ENCODE results near the gene GPR37L1.

Gene GPR37L1

DNA sequence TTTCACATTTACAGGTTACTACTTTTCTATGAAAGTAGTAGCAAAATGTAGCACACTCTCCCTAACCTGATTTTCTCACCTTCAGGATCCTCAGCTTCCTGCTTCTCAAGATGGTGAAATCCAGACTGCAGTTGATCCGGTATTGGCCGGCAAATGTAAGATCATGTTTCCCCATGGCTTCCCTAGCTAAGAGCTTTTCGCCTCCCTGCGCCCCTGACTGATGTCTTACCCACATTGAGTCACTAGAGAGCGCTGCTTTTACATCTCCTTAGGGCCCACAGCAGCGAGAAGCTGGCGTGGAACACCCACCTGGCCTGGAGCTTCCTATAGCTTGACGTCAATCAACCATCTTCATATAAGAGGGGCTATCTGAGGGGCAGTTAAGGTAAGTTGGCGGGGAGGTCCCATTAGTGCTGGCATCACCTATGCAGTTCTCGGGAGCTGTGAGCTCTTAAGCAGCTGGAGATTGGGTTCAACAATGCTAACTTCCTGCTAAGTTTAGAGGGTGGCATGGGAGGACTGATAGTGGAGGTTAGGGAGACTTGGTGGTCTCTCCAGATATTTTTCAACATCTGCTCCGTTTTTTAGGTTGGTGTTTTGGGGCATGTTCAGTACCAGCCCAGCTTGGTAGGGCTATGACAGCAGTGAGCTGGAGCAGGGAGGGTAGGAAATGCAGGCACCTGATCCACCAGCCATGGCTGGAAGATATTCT, 32.2 kb downstream of the GPR37L1 start:
- H3K4me3 ChIP-seq (ENCODE audit: insufficient read depth in 1 of 2, low read depth in 1 of 2, low read length in 2 of 2) = no peak overlapping the region
- H2BK5ac ChIP-seq (ENCODE audit: low read depth, low read length, poor library complexity, severe bottlenecking) = no peak overlapping the region
- no peak overlapping the region for H2BK15ac ChIP-seq (ENCODE audit: low read depth, poor library complexity, severe bottlenecking)
- peaks cover 8% of the 10 kb centered on the region for H3K4me1 ChIP-seq (ENCODE audit: control insufficient read depth, insufficient read depth, low read depth, low read length)
- H4K91ac ChIP-seq (ENCODE audit: low read length) = no peak overlapping the region
- peak overlapping the region; percentile 31 for H3K9ac ChIP-seq (ENCODE audit: low read length)
- H2BK120ac ChIP-seq (ENCODE audit: low read depth, low read length) = no peak overlapping the region
- H4K8ac ChIP-seq (ENCODE audit: low read length) = no peak overlapping the region
- no peak overlapping the region for H3K4ac ChIP-seq (ENCODE audit: low read depth in 1 of 2, low read length in 2 of 2)
- DNase-seq = peak; percentile 73
- no peak overlapping the region for H3K14ac ChIP-seq (ENCODE audit: low read length in 2 of 2)
- no peak overlapping the region for H3K27ac ChIP-seq (ENCODE audit: low read length, poor library complexity, severe bottlenecking)
- no peaks in the 10 kb centered on the region for H3K9me3 ChIP-seq (ENCODE audit: control insufficient read depth, low read length)
- H3K79me1 ChIP-seq (replicated peaks; ENCODE audit: low read length, poor library complexity, severe bottlenecking) = no peaks in the 10 kb centered on the region
- H3K4me2 ChIP-seq (ENCODE audit: low read length, poor library complexity, severe bottlenecking) = no peak overlapping the region
- H2BK12ac ChIP-seq (ENCODE audit: low read length in 2 of 2) = no peak overlapping the region
- H3K27me3 ChIP-seq (ENCODE audit: control insufficient read depth in 1 of 2, insufficient read depth in 1 of 2, low read length in 2 of 2) = peaks cover 0 to 37% of the 10 kb centered on the region in 2 experiments
- H2AK5ac ChIP-seq (ENCODE audit: low read length, severe bottlenecking) = no peak overlapping the region
- no peak overlapping the region for H2AFZ ChIP-seq (ENCODE audit: low read depth, low read length)
- H3K18ac ChIP-seq (ENCODE audit: low read depth in 1 of 2, low read length in 2 of 2) = no peak overlapping the region
- WGBS = 42% methylated on average over 9 of the region's 11 CpGs
- peak overlapping the region in 1 of 2 experiments; percentile 18 for H3K23ac ChIP-seq (ENCODE audit: low read length in 2 of 2)
- H3K36me3 ChIP-seq (ENCODE audit: control insufficient read depth in 1 of 2, insufficient read depth in 2 of 2, low read depth in 1 of 2, low read length in 2 of 2) = no peaks in the 10 kb centered on the region

DNA sequence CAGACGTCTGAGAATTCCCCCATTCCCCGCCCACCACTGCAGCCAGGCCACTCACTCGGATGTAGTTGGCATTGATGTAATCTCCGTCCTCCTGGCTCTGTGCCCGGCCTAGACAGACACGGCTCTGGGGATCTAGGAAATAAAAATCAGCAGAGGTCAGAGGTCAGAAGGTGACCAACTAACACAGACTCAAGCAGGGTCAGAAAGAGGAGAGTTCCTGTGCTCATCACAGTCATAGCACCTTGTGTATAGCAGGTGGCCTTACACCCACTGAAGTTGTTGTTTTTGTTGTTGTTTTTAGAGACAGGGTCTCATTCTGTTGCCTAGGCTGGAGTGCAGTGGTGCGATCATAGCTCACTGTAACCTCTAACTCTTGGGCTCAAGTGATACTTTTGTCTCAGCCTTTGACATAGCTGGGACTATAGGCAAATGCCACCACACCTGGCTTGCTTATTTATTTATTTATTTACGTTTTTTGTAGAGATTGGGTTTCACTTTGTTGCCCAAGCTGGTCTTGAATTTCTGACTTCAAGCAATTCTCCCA, 32.8 kb downstream of the GPR37L1 start:
- Histone ChIP-seq H3K4me1 (ENCODE audit: control insufficient read depth, insufficient read depth, low read depth, low read length) (peaks cover 10% of the 10 kb centered on the region), H2AFZ (ENCODE audit: low read depth, low read length) (no peak overlapping the region), H3K9me3 (ENCODE audit: control insufficient read depth, low read length) (no peaks in the 10 kb centered on the region), H3K23ac (ENCODE audit: low read length in 2 of 2) (no peak overlapping the region), H3K79me1 (replicated peaks; ENCODE audit: low read length, poor library complexity, severe bottlenecking) (no peaks in the 10 kb centered on the region), H4K8ac (ENCODE audit: low read length) (peak overlapping the region; percentile 6), H2BK12ac (ENCODE audit: low read length in 2 of 2) (no peak overlapping the region), H3K36me3 (ENCODE audit: control insufficient read depth in 1 of 2, insufficient read depth in 2 of 2, low read depth in 1 of 2, low read length in 2 of 2) (no peaks in the 10 kb centered on the region), H3K4me3 (ENCODE audit: insufficient read depth in 1 of 2, low read depth in 1 of 2, low read length in 2 of 2) (no peak overlapping the region), H3K4me2 (ENCODE audit: low read length, poor library complexity, severe bottlenecking) (no peak overlapping the region), H3K9ac (ENCODE audit: low read length) (no peak overlapping the region), H4K91ac (ENCODE audit: low read length) (no peak overlapping the region), H3K18ac (ENCODE audit: low read depth in 1 of 2, low read length in 2 of 2) (no peak overlapping the region), H2BK15ac (ENCODE audit: low read depth, poor library complexity, severe bottlenecking) (no peak overlapping the region), H3K14ac (ENCODE audit: low read length in 2 of 2) (no peak overlapping the region), H2BK120ac (ENCODE audit: low read depth, low read length) (no peak overlapping the region), H3K27ac (ENCODE audit: low read length, poor library complexity, severe bottlenecking) (no peak overlapping the region), H3K4ac (ENCODE audit: low read depth in 1 of 2, low read length in 2 of 2) (no peak overlapping the region), H2AK5ac (ENCODE audit: low read length, severe bottlenecking) (no peak overlapping the region), H3K27me3 (ENCODE audit: control insufficient read depth in 1 of 2, insufficient read depth in 1 of 2, low read length in 2 of 2) (peaks cover 0 to 42% of the 10 kb centered on the region in 2 experiments), H2BK5ac (ENCODE audit: low read depth, low read length, poor library complexity, severe bottlenecking) (no peak overlapping the region)
- DNase-seq = peak; percentile 25
- WGBS = 73% methylated on average over 7 of the region's 8 CpGs

DNA sequence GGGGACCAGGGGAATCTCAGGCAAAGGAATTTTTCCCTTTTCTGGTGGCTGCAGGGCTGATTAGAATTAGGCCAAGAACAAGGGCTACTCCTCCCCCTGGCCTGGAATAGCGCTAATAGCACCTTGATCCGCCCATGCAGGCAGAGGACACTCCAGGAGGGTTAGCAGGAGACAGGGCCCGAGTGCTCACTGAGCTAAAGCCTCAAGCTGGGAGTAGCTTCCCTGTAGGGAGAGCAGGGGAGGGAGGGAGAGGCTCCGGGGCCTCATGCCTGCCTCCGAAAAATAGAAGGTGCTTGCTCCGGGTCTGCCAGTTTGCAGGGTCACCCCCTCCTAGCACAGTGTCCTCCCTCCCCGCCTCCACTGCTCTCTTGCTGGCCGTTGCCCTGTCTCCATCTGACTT, 33.9 kb downstream of the GPR37L1 start:
- Histone ChIP-seq H3K4me3 (ENCODE audit: insufficient read depth in 1 of 2, low read depth in 1 of 2, low read length in 2 of 2) (no peak overlapping the region), H3K9ac (ENCODE audit: low read length) (no peak overlapping the region), H3K9me3 (ENCODE audit: control insufficient read depth, low read length) (no peaks in the 10 kb centered on the region), H2BK120ac (ENCODE audit: low read depth, low read length) (no peak overlapping the region), H4K91ac (ENCODE audit: low read length) (no peak overlapping the region), H2BK15ac (ENCODE audit: low read depth, poor library complexity, severe bottlenecking) (no peak overlapping the region), H3K18ac (ENCODE audit: low read depth in 1 of 2, low read length in 2 of 2) (no peak overlapping the region), H3K27ac (ENCODE audit: low read length, poor library complexity, severe bottlenecking) (no peak overlapping the region), H3K36me3 (ENCODE audit: control insufficient read depth in 1 of 2, insufficient read depth in 2 of 2, low read depth in 1 of 2, low read length in 2 of 2) (no peaks in the 10 kb centered on the region), H3K4ac (ENCODE audit: low read depth in 1 of 2, low read length in 2 of 2) (no peak overlapping the region), H2AK5ac (ENCODE audit: low read length, severe bottlenecking) (no peak overlapping the region), H2AFZ (ENCODE audit: low read depth, low read length) (no peak overlapping the region), H3K4me2 (ENCODE audit: low read length, poor library complexity, severe bottlenecking) (no peak overlapping the region), H3K23ac (ENCODE audit: low read length in 2 of 2) (no peak overlapping the region), H2BK12ac (ENCODE audit: low read length in 2 of 2) (no peak overlapping the region), H3K79me1 (replicated peaks; ENCODE audit: low read length, poor library complexity, severe bottlenecking) (no peaks in the 10 kb centered on the region), H3K14ac (ENCODE audit: low read length in 2 of 2) (no peak overlapping the region), H2BK5ac (ENCODE audit: low read depth, low read length, poor library complexity, severe bottlenecking) (no peak overlapping the region), H3K27me3 (ENCODE audit: control insufficient read depth in 1 of 2, insufficient read depth in 1 of 2, low read length in 2 of 2) (peaks cover 0 to 52% of the 10 kb centered on the region in 2 experiments), H4K8ac (ENCODE audit: low read length) (no peak overlapping the region), H3K4me1 (ENCODE audit: control insufficient read depth, insufficient read depth, low read depth, low read length) (peaks cover 10% of the 10 kb centered on the region)
- DNase-seq = no peak
- 87% methylated on average over 6 of the region's 8 CpGs for WGBS

DNA sequence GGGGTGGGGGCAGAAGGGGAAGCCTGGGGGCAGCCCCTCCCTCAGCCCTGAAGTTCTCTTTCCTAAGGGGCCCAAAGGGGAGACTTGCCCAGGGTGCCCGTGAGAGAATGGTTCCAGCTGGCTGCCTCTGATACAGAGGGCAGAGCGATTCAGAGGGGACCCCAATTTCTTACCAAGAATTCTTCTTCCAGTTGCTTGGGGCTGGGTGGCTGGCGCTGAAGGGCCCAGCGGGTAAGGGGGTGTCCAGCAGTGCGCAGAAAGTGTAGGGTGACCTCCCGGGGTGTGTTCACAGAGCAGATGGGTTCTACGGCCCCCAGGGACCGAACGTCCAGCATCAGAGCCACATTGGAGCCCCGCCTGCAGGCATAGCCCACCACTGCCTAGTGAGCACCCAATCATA, 35.2 kb downstream of the GPR37L1 start:
- Histone ChIP-seq H2AK5ac (ENCODE audit: low read length, severe bottlenecking) (no peak overlapping the region), H3K18ac (ENCODE audit: low read depth in 1 of 2, low read length in 2 of 2) (no peak overlapping the region), H2BK15ac (ENCODE audit: low read depth, poor library complexity, severe bottlenecking) (no peak overlapping the region), H2BK12ac (ENCODE audit: low read length in 2 of 2) (no peak overlapping the region), H2AFZ (ENCODE audit: low read depth, low read length) (no peak overlapping the region), H2BK5ac (ENCODE audit: low read depth, low read length, poor library complexity, severe bottlenecking) (no peak overlapping the region), H3K4me1 (ENCODE audit: control insufficient read depth, insufficient read depth, low read depth, low read length) (peaks cover 10% of the 10 kb centered on the region), H3K4me3 (ENCODE audit: insufficient read depth in 1 of 2, low read depth in 1 of 2, low read length in 2 of 2) (no peak overlapping the region), H4K8ac (ENCODE audit: low read length) (no peak overlapping the region), H3K9me3 (ENCODE audit: control insufficient read depth, low read length) (no peaks in the 10 kb centered on the region), H3K4me2 (ENCODE audit: low read length, poor library complexity, severe bottlenecking) (no peak overlapping the region), H2BK120ac (ENCODE audit: low read depth, low read length) (no peak overlapping the region), H3K23ac (ENCODE audit: low read length in 2 of 2) (no peak overlapping the region), H4K91ac (ENCODE audit: low read length) (no peak overlapping the region), H3K4ac (ENCODE audit: low read depth in 1 of 2, low read length in 2 of 2) (no peak overlapping the region), H3K9ac (ENCODE audit: low read length) (no peak overlapping the region), H3K14ac (ENCODE audit: low read length in 2 of 2) (no peak overlapping the region), H3K27me3 (ENCODE audit: control insufficient read depth in 1 of 2, insufficient read depth in 1 of 2, low read length in 2 of 2) (peaks cover 0 to 58% of the 10 kb centered on the region in 2 experiments), H3K36me3 (ENCODE audit: control insufficient read depth in 1 of 2, insufficient read depth in 2 of 2, low read depth in 1 of 2, low read length in 2 of 2) (no peaks in the 10 kb centered on the region), H3K79me1 (replicated peaks; ENCODE audit: low read length, poor library complexity, severe bottlenecking) (no peaks in the 10 kb centered on the region), H3K27ac (ENCODE audit: low read length, poor library complexity, severe bottlenecking) (no peak overlapping the region)
- no peak for DNase-seq
- 91% methylated on average over 9 of the region's 10 CpGs for WGBS
